GM21367 (cell line): ENCODE measurements around the gene FOXO3.
A peak's percentile ranks its signal among the peaks of the same experiment; 100 is the strongest.

Experiments
- ATAC-seq: cut with Tn5 transposase; IDR thresholded peaks from one replicate; pipeline ENCODE4 v1.9.1; 2021; ENCODE audit not compliant: unreplicated experiment

Gene FOXO3

DNA sequence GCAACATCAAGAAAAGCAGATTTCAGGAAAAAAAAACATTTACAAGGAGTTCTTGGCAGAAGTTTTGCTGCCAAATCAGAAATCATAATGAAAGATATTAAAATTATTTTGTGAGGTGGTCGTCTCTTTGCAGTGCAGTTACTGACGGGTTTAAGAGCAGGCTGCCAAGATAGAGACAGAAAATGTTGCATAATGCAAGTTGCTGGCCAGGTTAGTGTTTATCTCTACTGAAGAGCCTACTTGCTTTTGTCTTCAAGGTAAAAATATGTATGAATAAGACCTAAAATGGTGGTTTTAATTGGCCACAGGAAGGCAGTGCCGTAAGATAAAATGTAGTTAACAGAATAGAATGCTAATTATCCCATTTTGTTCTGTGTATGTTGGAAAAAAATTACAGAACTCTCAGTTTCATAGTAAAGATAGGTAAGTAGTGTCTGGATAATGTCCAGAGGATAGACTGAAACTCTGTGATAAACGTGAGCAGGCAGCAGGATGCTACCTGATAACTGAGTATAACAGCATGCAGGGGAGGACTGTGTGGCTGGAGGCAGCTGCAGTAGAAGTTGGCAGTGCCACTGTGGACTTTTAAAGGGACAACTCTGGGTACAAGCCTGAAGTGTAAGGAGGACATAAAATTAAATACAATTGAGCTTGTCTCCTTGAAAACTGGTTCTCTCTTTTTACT, 13.9 kb downstream of the FOXO3 start:
- ATAC-seq, result no peak

DNA sequence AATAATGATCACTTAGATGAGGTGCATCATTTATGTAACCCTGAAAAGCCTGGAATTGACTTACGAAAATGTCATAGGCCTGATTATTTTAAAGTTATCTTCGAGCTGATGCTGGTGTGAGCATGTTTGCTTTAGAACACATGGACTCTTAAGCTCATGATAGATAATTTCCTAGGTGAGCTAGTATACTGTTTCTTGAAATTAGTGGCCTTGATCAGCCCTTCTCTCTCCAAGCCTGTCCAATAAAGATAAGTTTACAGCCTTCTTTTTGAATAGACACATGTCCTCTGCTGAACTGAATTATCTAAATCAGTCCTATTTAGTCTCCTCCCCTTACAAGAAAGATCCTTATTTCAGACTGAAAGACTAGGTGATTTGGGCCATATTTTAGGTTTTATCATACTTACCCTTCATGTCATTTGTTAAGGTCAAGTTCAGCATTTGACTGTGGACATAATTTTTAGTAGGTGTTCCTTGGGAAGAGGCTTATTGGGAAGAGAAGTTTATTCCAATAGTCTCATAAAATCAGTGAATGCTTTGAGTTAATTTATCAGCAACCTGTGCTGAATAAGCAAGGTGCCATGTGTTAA, 15.3 kb downstream of the FOXO3 start:
- ATAC-seq, result no peak

DNA sequence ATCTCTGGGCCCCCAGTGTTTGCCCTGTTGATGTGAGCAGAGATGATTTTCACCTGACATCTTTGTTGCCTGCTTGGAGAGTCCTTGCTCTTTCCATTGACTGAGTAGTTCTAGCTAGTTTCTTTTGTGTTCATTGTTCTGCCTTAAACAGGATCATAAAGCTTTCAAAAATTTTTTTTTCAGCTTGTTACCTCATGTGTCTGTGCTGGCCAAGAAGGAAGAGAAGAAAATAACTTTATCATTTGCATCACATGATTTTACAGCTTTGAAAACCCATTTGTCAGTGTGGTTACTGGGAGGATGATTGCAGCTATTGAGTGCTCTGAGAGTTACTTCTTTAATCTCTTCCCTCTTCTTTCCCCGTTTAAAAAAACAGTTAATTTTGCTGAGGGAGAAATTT, 16.0 kb downstream of the FOXO3 start:
- ATAC-seq, result no peak

DNA sequence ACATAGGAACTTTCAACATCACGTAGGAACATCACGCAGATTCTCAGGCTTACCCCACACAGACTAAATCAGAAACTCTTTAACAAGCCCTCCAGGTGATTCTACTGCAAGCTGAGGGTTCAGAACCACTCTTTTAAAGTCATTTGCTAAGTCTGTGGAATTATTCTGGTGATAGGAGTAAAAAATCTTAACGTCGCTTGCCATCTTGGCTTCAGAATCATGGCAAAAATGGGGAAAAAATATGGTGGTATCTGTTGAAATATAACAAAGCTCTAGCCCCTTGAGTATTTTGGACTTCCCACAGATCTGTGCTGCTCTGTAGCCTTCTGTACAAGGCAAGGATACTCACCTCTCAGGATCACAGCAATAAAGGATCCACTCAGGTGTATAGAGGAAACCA, 17.4 kb downstream of the FOXO3 start:
- ATAC-seq, result no peak

DNA sequence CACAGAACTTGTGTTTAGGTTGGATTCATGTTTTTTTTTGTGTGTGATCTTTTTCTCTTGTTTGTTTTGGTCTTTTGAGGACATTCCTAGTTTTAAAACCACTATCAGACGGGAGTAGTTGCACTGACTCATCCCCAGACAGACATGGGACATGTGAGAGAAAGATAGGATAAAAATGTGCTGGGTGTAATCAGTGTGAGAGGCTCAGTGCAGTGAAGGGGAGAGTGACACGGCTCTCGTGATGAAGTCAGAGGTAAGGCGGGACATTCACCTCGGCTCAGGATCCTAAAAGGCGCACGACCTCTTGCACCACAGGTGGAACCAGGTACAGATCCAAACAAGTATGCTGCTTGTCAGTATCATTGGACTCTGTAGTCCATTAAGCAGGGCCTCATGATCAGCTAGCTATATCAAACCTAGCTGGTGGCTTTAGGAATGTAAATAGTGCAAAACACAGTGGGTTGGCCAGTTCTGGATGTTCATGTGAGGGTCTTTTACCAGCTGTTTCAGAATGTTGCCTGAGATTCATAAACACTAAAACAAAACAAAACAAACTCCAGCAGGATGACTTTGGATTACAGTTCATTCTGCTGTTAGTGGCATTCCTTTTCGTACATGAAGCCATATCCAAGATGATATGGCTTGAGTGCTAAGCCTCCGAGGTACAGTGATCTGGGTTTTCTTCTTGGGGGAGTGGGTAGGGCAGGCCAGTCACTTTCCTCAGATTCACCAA, 18.0 kb downstream of the FOXO3 start:
- no peak for ATAC-seq

DNA sequence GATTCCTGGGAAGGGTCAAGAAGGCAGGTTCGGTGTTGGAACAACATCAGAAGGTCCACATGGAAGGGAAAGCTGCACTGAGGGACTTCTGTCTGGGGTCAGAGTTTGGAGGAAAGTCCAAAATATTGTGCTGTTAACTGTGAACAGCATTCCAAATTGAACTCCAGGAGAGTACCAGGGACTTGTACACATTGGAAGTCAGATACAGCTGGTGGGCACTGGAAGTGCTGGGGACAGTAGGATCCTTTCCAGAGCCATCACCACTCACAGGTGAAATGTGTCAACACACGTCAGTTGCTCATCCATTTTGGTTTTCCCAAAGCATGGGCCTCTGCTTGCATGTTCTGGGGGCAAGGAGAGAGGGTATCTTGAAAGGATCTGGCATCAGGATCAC, 18.6 kb downstream of the FOXO3 start:
- no peak for ATAC-seq

DNA sequence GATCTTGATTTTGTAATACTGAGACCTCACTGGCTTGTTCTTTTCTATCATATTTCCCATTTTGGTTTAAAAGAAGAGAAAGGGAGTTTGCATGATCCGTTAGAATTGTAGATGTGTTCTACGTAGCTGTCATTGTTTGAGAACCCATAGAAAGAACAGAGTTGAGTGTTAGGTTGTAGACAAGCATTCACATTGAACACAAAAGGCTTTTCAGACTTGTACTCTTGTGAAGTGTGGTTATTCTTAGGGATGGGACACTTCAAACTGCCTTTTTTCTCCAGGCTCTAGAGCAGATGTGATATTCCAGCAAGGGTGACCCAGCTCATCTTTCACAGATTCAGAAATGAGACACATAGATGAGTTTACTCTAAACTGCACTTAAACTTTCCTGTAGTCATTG, 19.9 kb downstream of the FOXO3 start:
- ATAC-seq, result no peak

DNA sequence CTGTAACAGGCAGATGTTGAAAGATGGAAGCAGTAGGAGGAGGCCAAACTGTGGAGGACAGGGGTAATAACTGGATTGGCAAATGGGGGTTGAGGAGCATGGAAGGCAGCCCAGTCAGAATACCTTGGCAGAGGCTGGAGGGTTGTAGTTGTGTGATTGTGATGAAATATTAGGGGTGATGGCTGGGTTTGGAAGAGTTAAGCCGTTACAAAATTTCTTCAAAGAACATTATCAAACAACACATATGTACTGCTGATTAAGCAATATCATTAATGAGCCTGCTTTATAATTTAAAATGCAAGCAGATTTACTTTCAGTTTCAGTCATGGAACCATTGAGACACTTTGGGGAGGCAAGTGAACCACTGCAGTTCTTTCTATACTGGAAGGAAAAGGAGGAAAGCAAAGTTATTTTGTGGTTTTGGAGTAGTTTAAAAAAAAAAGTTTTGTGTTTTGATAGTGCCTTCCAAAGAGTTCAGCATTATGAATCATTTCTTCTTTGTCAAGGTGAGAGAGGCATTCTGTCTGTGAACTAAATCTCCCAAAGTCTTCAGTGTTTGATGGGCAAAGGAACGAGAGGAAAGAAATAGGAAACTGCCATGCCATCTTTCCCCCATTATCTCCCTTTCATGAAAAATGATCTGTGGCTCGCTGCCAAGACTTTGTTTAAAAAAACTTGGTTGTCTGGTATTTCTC, 20.7 kb downstream of the FOXO3 start:
- no peak for ATAC-seq

DNA sequence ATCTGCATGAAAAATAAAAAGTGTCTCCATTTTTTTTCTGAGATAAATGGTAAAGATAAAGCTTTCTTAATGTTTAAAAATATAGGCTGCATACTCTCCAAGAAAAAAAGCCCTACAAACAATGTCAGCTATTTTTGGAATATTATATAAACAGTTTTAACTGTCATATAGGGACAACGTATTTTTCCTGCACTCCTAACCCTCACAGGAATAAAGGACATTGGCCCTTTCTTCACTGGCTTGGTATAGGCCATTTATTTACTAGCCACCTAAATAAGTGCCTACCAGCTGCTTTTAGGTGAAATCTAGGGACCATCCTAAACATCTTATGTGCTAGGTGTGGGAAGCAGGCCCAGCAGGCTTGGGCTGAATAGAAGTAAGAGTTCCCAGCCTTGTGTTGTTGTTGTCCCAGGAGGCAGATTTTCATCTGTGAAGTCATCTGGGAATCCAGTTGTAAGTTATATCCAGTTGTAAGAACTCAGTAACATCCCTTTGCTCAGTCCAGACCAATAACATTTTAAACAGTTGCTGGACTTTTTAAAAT, 21.3 kb downstream of the FOXO3 start:
- no peak for ATAC-seq

DNA sequence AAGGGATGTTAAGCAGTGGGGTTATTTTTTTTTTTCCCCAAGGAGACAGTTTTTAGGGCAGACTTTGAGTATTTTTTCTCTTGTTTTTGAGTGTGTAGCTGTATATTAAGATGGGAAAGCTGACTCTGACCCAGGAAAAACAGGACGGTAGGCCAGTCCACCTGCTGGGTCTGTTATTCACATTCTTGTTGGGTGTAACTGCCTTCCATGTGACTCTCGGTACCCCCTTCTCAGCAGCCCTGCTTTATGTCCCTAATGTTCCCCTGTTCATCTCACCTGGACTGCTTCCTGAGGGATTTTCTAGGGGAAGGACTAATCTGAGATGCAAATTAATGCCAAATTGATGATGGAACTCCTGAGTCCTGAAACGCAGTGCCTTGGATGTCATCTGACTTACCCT, 21.9 kb downstream of the FOXO3 start:
- no peak for ATAC-seq

DNA sequence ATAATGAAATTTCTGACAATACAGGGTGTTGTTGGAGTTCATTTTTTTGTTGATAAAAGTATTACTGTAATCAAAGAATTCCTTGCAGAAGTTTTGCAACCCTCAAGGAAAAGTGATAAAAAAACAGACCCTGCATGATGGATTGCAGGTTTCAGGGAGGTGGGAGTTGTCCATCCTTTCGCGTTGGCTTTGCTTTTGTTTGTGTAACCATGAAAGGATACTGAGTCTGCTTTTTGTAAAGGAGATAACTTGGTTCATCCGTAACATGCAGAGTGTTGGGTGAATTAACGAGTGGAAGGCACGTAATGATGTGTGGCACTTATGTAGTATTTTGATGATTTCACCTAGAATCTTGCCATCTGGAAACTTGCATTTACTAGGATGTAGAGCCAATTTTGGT, 23.6 kb downstream of the FOXO3 start:
- no peak for ATAC-seq

DNA sequence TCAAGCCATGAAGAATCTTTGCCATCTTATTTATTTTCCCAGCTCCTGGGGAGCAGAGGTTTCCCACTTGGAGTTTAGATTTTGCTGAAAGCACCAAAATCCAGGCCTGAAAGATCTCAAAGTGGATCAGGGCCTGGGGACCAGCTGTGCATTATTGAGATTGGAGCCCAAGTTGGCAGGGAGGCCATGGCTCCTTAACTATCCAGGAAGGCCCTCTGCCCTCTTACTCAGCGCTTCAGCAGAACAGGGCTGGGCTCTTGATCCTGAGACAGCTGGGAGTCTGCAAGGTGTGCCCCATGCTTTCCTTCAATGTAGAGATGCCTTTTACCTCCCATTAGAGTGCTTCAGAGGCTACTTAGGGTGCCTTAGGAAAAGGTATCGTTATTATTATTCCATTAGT, 24.6 kb downstream of the FOXO3 start:
- ATAC-seq, result no peak

DNA sequence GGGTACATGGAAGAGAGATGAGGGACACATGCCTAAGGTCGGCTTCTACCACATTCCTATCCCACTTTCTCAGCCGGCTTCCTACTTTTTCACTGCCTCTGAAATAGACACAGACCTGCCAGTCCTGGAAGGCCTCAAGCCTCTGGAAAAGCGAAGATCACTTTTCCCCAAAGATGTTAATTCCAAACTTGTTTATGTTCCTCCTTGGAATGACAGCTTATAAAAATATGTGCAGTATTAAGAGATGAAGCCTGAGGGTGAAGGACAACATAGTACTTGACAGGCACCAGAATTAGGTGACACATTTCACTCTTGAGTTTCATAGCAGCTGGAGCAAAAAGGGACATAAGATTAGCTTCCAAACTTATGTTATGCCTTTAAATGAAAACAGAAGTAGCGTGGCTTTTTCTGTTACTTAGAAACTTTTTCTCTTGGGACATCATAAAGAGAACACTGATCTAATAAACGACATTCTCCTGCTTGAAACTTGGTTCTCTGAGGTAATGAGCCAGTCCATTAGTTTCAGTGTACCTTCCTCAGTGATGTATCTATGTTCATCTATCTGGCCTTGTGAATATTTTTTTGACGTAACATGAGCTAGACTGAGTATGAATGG, 25.3 kb downstream of the FOXO3 start:
- ATAC-seq, result no peak

DNA sequence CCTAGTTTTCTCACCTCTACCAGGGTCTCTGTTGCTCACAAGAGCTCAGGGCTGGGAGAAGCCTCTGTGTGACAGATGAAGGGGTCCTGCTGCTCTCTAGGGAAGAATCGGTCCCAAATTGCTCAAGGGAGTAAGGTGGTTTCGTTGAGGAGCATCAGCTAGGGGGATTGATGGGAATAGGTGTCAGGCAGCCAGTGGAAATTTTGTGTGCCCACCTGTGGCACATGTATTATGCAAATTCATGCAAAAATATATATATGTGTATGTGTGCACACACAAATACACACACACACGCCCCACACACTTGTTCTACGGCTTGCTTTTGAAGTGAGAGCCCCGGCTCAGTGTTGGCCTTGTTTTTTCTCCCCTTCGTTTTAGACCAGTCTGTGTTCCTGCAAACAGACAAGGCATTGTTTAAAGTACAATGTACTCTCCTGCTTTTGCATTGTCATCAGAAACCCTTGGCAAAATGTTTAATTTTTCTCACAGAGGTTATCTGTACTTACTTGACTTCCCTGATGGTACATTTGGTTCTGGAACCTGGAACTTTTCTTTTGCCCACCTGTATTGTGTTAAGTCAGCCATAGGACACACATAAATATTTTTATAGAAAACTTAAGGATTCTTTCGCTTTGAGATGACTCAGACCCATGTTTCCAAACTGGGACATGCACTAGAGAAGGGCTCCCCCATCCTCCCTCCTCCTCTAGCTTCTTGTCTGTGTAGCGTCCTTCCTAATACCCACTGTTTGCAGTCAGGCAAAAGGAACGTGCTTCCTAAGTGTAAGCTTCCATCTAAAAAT, 26.7 kb downstream of the FOXO3 start:
- no peak for ATAC-seq

DNA sequence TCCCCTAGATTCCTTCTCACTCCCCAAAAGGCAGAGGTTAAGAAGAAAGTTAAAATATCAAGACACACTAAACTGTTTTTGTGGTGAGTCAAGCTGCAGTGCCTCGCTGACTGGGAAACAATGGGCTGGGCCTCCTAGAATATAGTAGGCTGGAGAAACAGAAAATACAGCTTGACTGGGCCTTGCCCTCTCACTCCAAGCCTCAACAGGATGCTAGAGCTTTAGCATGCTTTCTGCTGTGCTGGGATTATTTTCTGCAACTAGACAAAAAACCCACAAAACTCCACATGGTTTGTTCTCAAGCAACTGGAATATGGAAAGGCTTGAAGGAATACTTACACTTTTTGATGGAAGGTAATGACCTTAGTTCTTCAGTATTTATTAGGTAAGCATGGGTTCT, 27.9 kb downstream of the FOXO3 start:
- ATAC-seq, result no peak

DNA sequence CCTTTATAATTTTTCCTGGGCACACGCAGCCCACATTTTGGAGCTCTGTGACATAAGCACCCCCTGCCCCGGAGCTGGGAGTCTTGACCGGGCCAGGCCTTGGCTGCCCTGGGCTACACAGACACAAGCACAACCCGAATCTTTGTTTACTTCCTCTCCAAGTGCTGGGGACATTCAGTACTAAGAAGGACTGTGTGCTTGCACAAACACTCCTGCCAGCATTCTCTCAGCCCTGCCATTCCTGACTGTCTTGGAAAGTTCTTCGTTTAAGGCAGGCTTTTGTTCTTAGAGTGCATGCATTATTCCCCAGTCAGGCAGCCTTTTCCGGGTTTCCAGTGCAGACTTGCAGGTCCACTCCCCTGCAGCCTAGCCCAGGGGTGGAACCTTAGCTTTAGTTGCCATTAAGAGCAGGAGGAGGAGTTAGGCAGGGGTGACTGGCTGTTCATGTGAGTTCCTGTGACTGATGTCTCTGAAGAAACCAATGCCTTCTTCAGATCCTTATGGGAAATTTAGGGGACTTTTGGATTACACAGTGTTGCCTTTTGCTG, 28.6 kb downstream of the FOXO3 start:
- no peak for ATAC-seq

DNA sequence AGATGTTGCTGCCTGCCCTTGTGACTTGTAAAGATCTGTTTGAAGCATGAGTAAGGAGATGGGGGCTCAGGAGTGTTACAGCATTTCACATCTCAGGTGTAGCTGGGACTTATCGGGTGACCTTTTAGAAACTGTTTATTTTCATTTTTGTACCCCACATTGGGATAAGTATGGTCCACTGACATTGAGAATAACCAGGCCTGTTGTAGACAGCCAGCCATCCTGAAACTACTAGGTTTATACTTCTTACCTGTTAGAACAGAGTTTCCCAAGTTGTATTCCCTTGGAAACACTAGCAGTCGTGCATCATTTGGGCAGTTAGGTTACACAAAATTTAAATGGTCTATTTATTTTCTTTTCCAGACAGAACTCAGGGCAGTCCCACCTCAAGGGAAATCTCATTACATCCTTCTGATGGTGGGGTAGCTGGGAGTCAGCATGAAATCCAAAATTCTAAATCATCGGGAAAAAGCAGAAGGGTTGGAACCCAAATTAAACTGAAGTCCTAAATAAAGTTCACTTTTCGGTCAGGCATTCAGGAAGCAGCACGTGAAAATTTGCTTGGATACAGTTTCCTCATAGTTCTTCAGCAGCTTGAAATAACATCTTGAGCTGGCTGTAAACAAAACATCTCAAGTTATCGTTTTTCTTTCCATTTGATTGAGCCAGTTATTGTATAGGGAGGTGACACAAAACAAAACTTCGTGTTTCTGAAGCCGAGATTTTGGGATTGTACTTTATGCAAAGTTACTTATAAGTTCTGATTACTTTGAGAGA, 30.5 kb downstream of the FOXO3 start:
- no peak for ATAC-seq

DNA sequence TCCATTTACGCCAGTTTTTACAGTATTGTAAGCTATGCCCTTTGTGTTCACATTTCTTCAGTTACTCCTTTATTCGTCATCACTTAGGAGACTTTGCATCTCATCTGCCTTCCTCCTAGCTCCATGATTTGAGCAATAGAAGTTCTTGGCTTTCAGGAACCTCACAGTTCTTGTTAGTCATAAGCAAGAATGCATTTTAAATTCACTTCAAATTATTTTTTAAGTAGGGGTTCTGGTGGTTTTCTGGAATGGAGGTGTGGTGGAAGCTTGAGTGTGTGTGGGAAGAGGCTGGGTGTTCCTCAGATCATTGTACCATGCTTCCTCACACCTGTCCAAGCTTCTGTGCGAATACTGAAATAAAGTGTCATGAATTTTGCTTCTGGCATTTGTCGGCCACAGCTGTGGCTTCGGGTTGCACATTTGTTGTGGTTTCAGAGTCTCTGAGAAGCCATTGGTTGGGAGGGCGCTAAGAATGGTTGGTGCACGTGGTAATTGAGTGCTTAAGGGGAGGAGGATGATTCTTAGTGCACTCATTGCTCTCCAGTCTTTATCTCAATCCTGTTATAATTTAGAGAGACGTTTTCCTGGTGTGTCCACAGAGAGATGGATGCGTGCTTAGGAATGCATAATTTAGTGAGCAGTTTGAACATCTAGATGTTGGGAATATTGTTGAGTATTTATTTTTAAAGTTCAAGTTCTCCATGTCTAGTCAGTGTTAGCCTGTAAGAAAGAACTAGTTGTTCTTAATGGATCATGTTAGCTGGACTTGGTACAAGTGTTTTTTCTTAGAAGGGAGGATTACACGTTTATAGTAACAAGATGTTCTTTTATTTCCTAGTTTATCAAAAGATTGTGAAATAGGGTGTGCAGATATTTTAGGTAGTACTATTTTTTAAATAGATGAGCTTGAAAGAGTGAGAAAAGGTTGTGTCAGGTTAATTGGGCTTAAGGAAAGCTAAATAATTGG, 31.9 kb downstream of the FOXO3 start:
- peak; percentile 47 for ATAC-seq
